ENCODE measurements around the gene OR10G2.
"Not testable (repeated sequence)": the region's sequence is repeated elsewhere in the genome, so short reads cannot be mapped to it uniquely, and the experiment has no call there.

Gene OR10G2

GRCh38 chr14:21612324-21612723, 22.4 kb downstream of the OR10G2 start:
- Histone ChIP-seq H3K9me3 (ENCODE audit: control insufficient read depth, low read length) (no peaks in the 10 kb centered on the region), H3K9ac (no peak overlapping the region), H3K4me1 (no peaks in the 10 kb centered on the region), H3K79me2 (no peaks in the 10 kb centered on the region), H3K4me2 (ENCODE audit: low read length) (no peak overlapping the region), H2AFZ (no peak overlapping the region), H3K27me3 (ENCODE audit: control insufficient read depth, insufficient read depth, low read length) (no peaks in the 10 kb centered on the region), H3K36me3 (ENCODE audit: control insufficient read depth, insufficient read depth, low read length) (no peaks in the 10 kb centered on the region), H3K27ac (no peak overlapping the region), H3K4me3 (ENCODE audit: low read depth, low read length) (no peak overlapping the region)
- TF ChIP-seq, protein P1, sequence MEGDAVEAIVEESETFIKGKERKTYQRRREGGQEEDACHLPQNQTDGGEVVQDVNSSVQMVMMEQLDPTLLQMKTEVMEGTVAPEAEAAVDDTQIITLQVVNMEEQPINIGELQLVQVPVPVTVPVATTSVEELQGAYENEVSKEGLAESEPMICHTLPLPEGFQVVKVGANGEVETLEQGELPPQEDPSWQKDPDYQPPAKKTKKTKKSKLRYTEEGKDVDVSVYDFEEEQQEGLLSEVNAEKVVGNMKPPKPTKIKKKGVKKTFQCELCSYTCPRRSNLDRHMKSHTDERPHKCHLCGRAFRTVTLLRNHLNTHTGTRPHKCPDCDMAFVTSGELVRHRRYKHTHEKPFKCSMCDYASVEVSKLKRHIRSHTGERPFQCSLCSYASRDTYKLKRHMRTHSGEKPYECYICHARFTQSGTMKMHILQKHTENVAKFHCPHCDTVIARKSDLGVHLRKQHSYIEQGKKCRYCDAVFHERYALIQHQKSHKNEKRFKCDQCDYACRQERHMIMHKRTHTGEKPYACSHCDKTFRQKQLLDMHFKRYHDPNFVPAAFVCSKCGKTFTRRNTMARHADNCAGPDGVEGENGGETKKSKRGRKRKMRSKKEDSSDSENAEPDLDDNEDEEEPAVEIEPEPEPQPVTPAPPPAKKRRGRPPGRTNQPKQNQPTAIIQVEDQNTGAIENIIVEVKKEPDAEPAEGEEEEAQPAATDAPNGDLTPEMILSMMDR (IDR thresholded peaks at IDR 0.05) = no peak

- H3K79me2 ChIP-seq; H3K9me3 ChIP-seq (ENCODE audit: control insufficient read depth, low read length); H3K4me2 ChIP-seq (ENCODE audit: low read length); H3K4me1 ChIP-seq; H3K9ac ChIP-seq; H3K27me3 ChIP-seq (ENCODE audit: control insufficient read depth, insufficient read depth, low read length); H3K4me3 ChIP-seq (ENCODE audit: low read depth, low read length); H3K36me3 ChIP-seq (ENCODE audit: control insufficient read depth, insufficient read depth, low read length); H3K27ac ChIP-seq; H2AFZ ChIP-seq: not testable (repeated sequence)
Observed at GRCh38 chr14:21602181-21602580, 32.6 kb downstream of the OR10G2 start.

- TF ChIP-seq, protein P1 (IDR thresholded peaks at IDR 0.05) = no peak
- Histone ChIP-seq H3K4me3 (ENCODE audit: low read depth, low read length) (no peak overlapping the region), H3K4me1 (no peaks in the 10 kb centered on the region), H3K79me2 (no peaks in the 10 kb centered on the region), H2AFZ (no peak overlapping the region), H3K9ac (no peak overlapping the region), H3K27me3 (ENCODE audit: control insufficient read depth, insufficient read depth, low read length) (no peaks in the 10 kb centered on the region), H3K36me3 (ENCODE audit: control insufficient read depth, insufficient read depth, low read length) (no peaks in the 10 kb centered on the region), H3K27ac (no peak overlapping the region), H3K4me2 (ENCODE audit: low read length) (no peak overlapping the region), H3K9me3 (ENCODE audit: control insufficient read depth, low read length) (no peaks in the 10 kb centered on the region)
Observed at GRCh38 chr14:21589317-21589716, 45.4 kb downstream of the OR10G2 start.
